Panc1 (cell line): ENCODE results near the gene PIEZO1.

ENCODE experiments used
- CTCF ChIP-seq: fragments of 450-650 bp; IDR thresholded peaks from 2 replicates; pipeline ENCODE4 v1.5.1; 2017; ENCODE audit warnings: mild to moderate bottlenecking
- REST ChIP-seq, 2 experiments: IDR thresholded peaks; 2 replicates each; pipeline ENCODE4 v1.6.1; 2011 to 2012; ENCODE audit warnings: low read depth in 2 of 2, control low read depth in 1 of 2, low read length in 1 of 2, mild to moderate bottlenecking in 1 of 2, moderate library complexity in 1 of 2; ENCODE audit not compliant: insufficient read depth in 1 of 2
- SIN3A ChIP-seq: IDR thresholded peaks from 2 replicates; pipeline ENCODE4 v1.6.1; 2012; ENCODE audit warnings: low read depth, mild to moderate bottlenecking, low read length, moderate library complexity, borderline replicate concordance; ENCODE audit not compliant: insufficient read depth

GRCh38 chr16:88783391-88784073 lies 1.5 kb downstream of the PIEZO1 start:
- TF ChIP-seq CTCF: no peak
- TF ChIP-seq REST (IDR thresholded peaks at IDR 0.05; ENCODE audit: insufficient read depth in 1 of 2, low read depth in 2 of 2, low read length in 1 of 2): no peak
- TF ChIP-seq SIN3A: 0 out of 2 replicates have a peak, but pooled peaks have one; percentile 13
